HCT116 (cell line): ENCODE measurements around the gene HIP1.

ENCODE experiments used
- CTCF ChIP-seq, 3 experiments: fragments of 200-600 bp in 1 of 3; sonication (generic) in 1 of 3; IDR thresholded peaks in 2 of 3; conservative IDR thresholded peaks in 1 of 3; 2 replicates each; pipeline ENCODE4 v1.5.1; 2012 to 2017; ENCODE audit warnings: low read depth in 2 of 3, low read length in 2 of 3, antibody characterized with exemption in 1 of 3, borderline replicate concordance in 1 of 3, control low read depth in 1 of 3, mild to moderate bottlenecking in 1 of 3, mixed read lengths in 1 of 3, mixed run types in 1 of 3, moderate library complexity in 1 of 3; ENCODE audit not compliant: insufficient read depth in 1 of 3
- EZH2 ChIP-seq: fragments of 200-600 bp; sonication (generic); IDR thresholded peaks from 2 replicates; pipeline ENCODE4 v1.6.1; 2017; ENCODE audit warnings: antibody characterized with exemption, mixed run types
- POLR2A ChIP-seq: IDR thresholded peaks from 2 replicates; pipeline ENCODE4 v1.7.0; 2011; ENCODE audit warnings: borderline replicate concordance; ENCODE audit not compliant: insufficient read depth, insufficient read length; ENCODE audit errors: extremely low read depth
- POLR2AphosphoS5 ChIP-seq: IDR thresholded peaks from 2 replicates; pipeline ENCODE4 v1.6.1; 2011; ENCODE audit warnings: mild to moderate bottlenecking, low read depth, low read length, moderate library complexity

- no peak for TF ChIP-seq CTCF (IDR thresholded peaks at IDR 0.05 in 2 of 3, conservative IDR thresholded peaks at IDR 0.05 in 1 of 3; ENCODE audit: borderline replicate concordance in 1 of 3, insufficient read depth in 1 of 3, low read depth in 2 of 3, low read length in 2 of 3)
- TF ChIP-seq POLR2A, result no peak
- no peak for TF ChIP-seq EZH2
- no peak for TF ChIP-seq POLR2AphosphoS5
Measured at GRCh38 chr7:75712517-75713361, 26.0 kb downstream of the HIP1 start.
